Small intestine (tissue), 7 donors: ENCODE results near the gene MTHFD1L. TPM values are rescaled to one million over a fixed set of nuclear protein-coding genes. Genes with fewer than 3 reads are reported as not detected.
"Not testable (repeated sequence)": the region's sequence is repeated elsewhere in the genome, so short reads cannot be mapped to it uniquely, and the experiment has no call there.

Experiments
- DNase-seq, 2 donors: peaks; one replicate each; pipeline versions ENCODE4 v3.0.0 to v3.0.0-alpha.2; 2013
- FAIRE-seq: peaks from 2 replicates; lab custom pipeline; 2012; peaks lifted over from hg19 to GRCh38; lab: Jason Lieb, UNC
- H3K27ac ChIP-seq, 3 donors: one replicate each; pipeline ENCODE4 v1.5.1; 2013; ENCODE audit warnings: low read length in 2 of 3, mild to moderate bottlenecking in 2 of 3, control low read depth in 1 of 3, inconsistent platforms in 1 of 3, low read depth in 1 of 3, moderate library complexity in 1 of 3
- H3K27me3 ChIP-seq, 3 donors: one replicate each; pipeline ENCODE4 v1.6.1; 2013; ENCODE audit warnings: low read length in 3 of 3, inconsistent platforms in 1 of 3; ENCODE audit not compliant: control insufficient read depth in 3 of 3, insufficient read depth in 3 of 3
- H3K36me3 ChIP-seq, 3 donors: one replicate each; pipeline ENCODE4 v1.6.1; 2013; ENCODE audit warnings: low read length in 3 of 3, inconsistent platforms in 1 of 3, low read depth in 1 of 3, mild to moderate bottlenecking in 1 of 3, moderate library complexity in 1 of 3; ENCODE audit not compliant: control insufficient read depth in 3 of 3, insufficient read depth in 2 of 3
- H3K4me1 ChIP-seq, 3 donors: one replicate each; pipeline ENCODE4 v1.6.1; 2013; ENCODE audit warnings: low read length in 2 of 3, inconsistent platforms in 1 of 3, low read depth in 1 of 3, mild to moderate bottlenecking in 1 of 3, moderate library complexity in 1 of 3; ENCODE audit not compliant: control insufficient read depth in 3 of 3, insufficient read depth in 2 of 3
- H3K4me3 ChIP-seq, 3 donors: one replicate each; pipeline ENCODE4 v1.5.1; 2013; ENCODE audit warnings: low read length in 3 of 3, control low read depth in 1 of 3, inconsistent platforms in 1 of 3, low read depth in 1 of 3, mild to moderate bottlenecking in 1 of 3, moderate library complexity in 1 of 3
- H3K9me3 ChIP-seq, 2 donors: one replicate each; pipeline ENCODE4 v1.6.1; 2013; ENCODE audit warnings: low read depth in 1 of 2, low read length in 1 of 2; ENCODE audit not compliant: control insufficient read depth in 2 of 2, insufficient read depth in 1 of 2
- WGBS, 3 donors: extraction: QIAGEN DNeasy Blood & Tissue Kit; methylation state at CpG; one replicate each; pipeline ENCODE4 v1.1.7; 2013; 5-methylcytosine and 5-hydroxymethylcytosine counted together
- polyA plus RNA-seq, 4 donors: library from polyadenylated mRNA; stranded (reverse) in 3 of 4; unstranded in 1 of 4; fragments of 200-250 nt in 3 of 4; fragments of 120-200 nt in 1 of 4; gene quantifications; one replicate each; pipeline versions ENCODE4 v1.2.1 to v1.2.3, GENCODE V29; 2013
- donor health status: healthy with polysubstance abuse.
- donor health status: control.
- donor health status: control.
- donor health status: Bipolar disorder and iron deficiency.
- donor health status: healthy.

MTHFD1L gene
- polyA plus RNA-seq, 4 donors, result 0.89 to 14.2 (median 4.7) TPM

DNA sequence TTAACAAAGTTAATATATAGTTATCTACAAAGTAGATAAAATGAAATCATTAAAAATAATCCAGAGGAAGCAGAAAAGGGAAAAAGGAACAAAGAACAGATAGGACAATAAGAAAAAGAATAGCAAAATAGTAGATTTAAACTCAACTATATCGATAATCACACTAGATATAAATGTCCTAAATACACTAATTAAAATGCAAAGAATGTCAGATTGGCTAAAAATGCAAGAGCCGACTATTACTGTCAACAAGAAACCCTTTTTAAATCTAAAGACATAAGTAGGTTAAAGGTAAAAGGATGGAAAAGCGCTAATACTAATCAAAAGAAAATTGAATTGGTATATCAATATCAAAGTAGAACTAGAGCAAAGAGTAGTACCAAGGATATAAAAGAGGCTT, 209.5 kb downstream of the MTHFD1L start:
- H3K4me1 ChIP-seq, result no peaks in the 10 kb centered on the region
- 96% methylated on average over 3 of the region's 3 CpGs for WGBS, 3 donors
- H3K9me3 ChIP-seq, result peaks cover 0 to 10% of the 10 kb centered on the region in 2 donors
- DNase-seq, result no peak
- FAIRE-seq, result no peak
- H3K36me3 ChIP-seq, result peaks cover 0 to 10% (median 0%) of the 10 kb centered on the region in 3 donors
- no peak overlapping the region for H3K4me3 ChIP-seq
- H3K27ac ChIP-seq, result no peak overlapping the region
- H3K27me3 ChIP-seq, result no peaks in the 10 kb centered on the region

DNA sequence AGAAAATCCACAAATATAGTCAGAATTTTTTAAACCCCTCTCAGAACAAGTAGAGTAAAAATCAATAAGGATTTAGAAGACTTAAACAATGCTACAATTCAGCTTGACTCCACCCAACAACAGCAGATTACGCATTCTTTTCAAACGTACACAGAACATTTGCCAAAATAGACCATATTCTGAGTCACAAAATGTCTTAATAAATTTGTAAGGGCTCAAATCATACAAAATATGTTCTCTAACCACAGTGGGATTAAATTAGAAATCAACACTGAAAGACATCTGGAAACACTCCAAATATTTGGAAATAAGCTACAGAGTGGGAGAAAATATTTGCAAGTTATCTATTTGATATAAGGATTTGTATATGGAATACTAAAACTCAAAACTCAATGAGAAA, 210.0 kb downstream of the MTHFD1L start:
- FAIRE-seq (no peak), DNase-seq (no peak)
- Histone ChIP-seq H3K36me3 (peaks cover 0 to 11% (median 0%) of the 10 kb centered on the region in 3 donors), H3K27ac (no peak overlapping the region), H3K9me3 (peaks cover 0 to 10% of the 10 kb centered on the region in 2 donors), H3K4me1 (no peaks in the 10 kb centered on the region), H3K27me3 (no peaks in the 10 kb centered on the region), H3K4me3 (no peak overlapping the region)
- 75 to 92% (median 87%) methylated on average over 2 of the region's 2 CpGs for WGBS, 3 donors

- Histone ChIP-seq H3K27me3 (no peaks in the 10 kb centered on the region), H3K4me1 (no peaks in the 10 kb centered on the region), H3K4me3 (no peak overlapping the region), H3K27ac (no peak overlapping the region), H3K36me3 (peaks cover 0 to 11% (median 0%) of the 10 kb centered on the region in 3 donors), H3K9me3 (peaks cover 0 to 10% of the 10 kb centered on the region in 2 donors)
- FAIRE-seq (no peak), DNase-seq (no peak)
- WGBS, 3 donors, result 90 to 94% (median 91%) methylated on average over 5 of the region's 5 CpGs
These were observed 210.5 kb downstream of the MTHFD1L start for GRCh38 chr6:151075930-151076555.

DNA sequence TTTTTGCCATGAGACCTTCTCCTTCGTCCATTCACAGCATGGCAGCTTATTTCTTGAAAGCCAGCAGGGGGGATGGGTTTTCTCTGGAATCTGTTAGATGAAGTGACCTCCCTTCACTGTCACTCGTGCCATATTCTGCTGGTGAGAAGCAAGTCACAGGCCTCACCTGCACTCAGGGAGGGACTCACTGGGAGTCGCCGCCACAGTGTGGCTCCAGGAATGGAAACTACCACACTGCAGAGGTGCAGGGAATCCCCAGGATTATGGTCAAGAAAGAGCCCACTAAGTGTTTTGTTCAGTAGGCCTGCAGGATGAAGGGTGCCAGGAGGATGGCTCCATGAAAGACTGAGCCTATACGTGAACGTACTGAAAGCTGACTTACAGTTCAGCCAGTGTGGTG, 213.2 kb downstream of the MTHFD1L start:
- H3K4me3 ChIP-seq, result no peak overlapping the region
- no peak overlapping the region for H3K27ac ChIP-seq
- WGBS, 3 donors, result 95 to 96% (median 96%) methylated on average over 6 of the region's 6 CpGs
- H3K4me1 ChIP-seq, result no peaks in the 10 kb centered on the region
- DNase-seq (no peak), FAIRE-seq (no peak)
- H3K36me3 ChIP-seq, result peaks cover 0 to 11% (median 0%) of the 10 kb centered on the region in 3 donors
- peaks cover 0 to 10% of the 10 kb centered on the region in 2 donors for H3K9me3 ChIP-seq
- H3K27me3 ChIP-seq, result no peaks in the 10 kb centered on the region

DNA sequence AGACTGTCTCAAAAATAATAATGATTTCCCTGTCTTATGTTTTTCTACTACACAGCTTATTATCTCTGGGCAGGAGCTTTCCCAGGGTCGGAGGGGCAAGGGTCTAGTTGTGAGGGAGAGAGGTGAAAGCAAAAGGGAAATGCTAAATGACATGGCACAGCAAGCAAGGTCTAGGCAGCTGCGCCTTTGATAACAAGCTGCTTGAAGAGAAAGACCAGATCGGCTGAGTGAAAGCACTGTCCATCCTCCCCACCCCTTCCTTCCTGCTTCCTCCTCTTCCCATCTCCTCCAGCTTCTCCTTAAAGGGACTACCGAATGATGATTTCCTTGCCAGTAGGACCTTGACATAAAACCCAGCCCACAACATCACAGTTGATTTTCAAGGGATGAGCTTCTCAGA, 216.2 kb downstream of the MTHFD1L start:
- no peaks in the 10 kb centered on the region for H3K27me3 ChIP-seq
- H3K9me3 ChIP-seq, result peaks cover 0 to 10% of the 10 kb centered on the region in 2 donors
- FAIRE-seq (no peak), DNase-seq (peak in 1 of 2 donors; percentile 26)
- H3K4me1 ChIP-seq, result no peaks in the 10 kb centered on the region
- no peak overlapping the region for H3K27ac ChIP-seq
- WGBS, 3 donors, result 19 to 53% (median 31%) methylated on average over 3 to 4 of the region's 4 CpGs
- H3K4me3 ChIP-seq, result no peak overlapping the region
- peaks cover 0 to 11% (median 0%) of the 10 kb centered on the region in 3 donors for H3K36me3 ChIP-seq

GRCh38 chr6:151082079-151082478, 216.6 kb downstream of the MTHFD1L start:
- FAIRE-seq (no peak), DNase-seq (no peak)
- Histone ChIP-seq H3K4me3 (no peak overlapping the region), H3K4me1 (no peaks in the 10 kb centered on the region), H3K36me3 (peaks cover 0 to 11% (median 0%) of the 10 kb centered on the region in 3 donors), H3K27ac (no peak overlapping the region), H3K27me3 (no peaks in the 10 kb centered on the region), H3K9me3 (peaks cover 0 to 10% of the 10 kb centered on the region in 2 donors)
- 65 to 87% (median 73%) methylated on average over 6 of the region's 6 CpGs for WGBS, 3 donors

- Histone ChIP-seq H3K9me3 (no peaks in the 10 kb centered on the region), H3K27me3 (no peaks in the 10 kb centered on the region), H3K36me3 (peaks cover 0 to 7% (median 0%) of the 10 kb centered on the region in 3 donors), H3K4me3 (no peak overlapping the region), H3K27ac (no peak overlapping the region), H3K4me1 (peaks cover 0 to 3% (median 0%) of the 10 kb centered on the region in 3 donors)
- DNase-seq, result no peak
- 96 to 97% (median 96%) methylated on average over 10 of the region's 10 CpGs for WGBS, 3 donors
- no peak for FAIRE-seq
These were observed 218.8 kb downstream of the MTHFD1L start for GRCh38 chr6:151084275-151084674.

GRCh38 chr6:151087055-151087454, 221.6 kb downstream of the MTHFD1L start:
- 88 to 98% (median 90%) methylated on average over 8 of the region's 8 CpGs for WGBS, 3 donors
- H3K27ac ChIP-seq, H3K4me1 ChIP-seq, H3K36me3 ChIP-seq, FAIRE-seq, H3K27me3 ChIP-seq, H3K4me3 ChIP-seq, H3K9me3 ChIP-seq, DNase-seq: not testable (repeated sequence)
